Body of pancreas (tissue), 4 donors: ENCODE measurements around the gene PRSS53. TPM values are rescaled to one million over a fixed set of nuclear protein-coding genes. Genes with fewer than 3 reads are reported as not detected.

Experiments
- ATAC-seq: fragments of 150-250 bp; one replicate; pipeline ENCODE4 v1.9.1; 2016
- DNase-seq, 4 donors: peaks; one replicate each; pipeline ENCODE4 v3.0.0-alpha.2; 2019
- H3K27ac ChIP-seq, 4 donors: fragments of 200-600 bp; sonication (generic); 1 replicate in 3 of 4; 2 replicates in 1 of 4; pipeline versions ENCODE4 v1.5.1 to v1.6.1; 2016 to 2019; ENCODE audit warnings: mild to moderate bottlenecking in 1 of 4, mixed read lengths in 1 of 4, moderate library complexity in 1 of 4
- H3K27me3 ChIP-seq, 2 donors: fragments of 200-600 bp; sonication (generic); one replicate each; pipeline ENCODE4 v1.6.0; 2016; ENCODE audit warnings: mild to moderate bottlenecking in 1 of 2
- H3K36me3 ChIP-seq, 2 donors: fragments of 200-600 bp; sonication (generic); replicated peaks in 1 of 2; 2 replicates each; pipeline ENCODE4 v1.5.1; 2016; ENCODE audit warnings: low read depth in 2 of 2; ENCODE audit not compliant: insufficient read depth in 1 of 2
- H3K4me1 ChIP-seq: fragments of 200-600 bp; sonication (generic); one replicate; pipeline ENCODE4 v1.6.0; 2016
- H3K4me3 ChIP-seq, 2 donors: fragments of 200-600 bp; sonication (generic); 1 replicate in 1 of 2; 2 replicates in 1 of 2; pipeline ENCODE4 v1.5.1; 2016 to 2019
- H3K9me3 ChIP-seq, 3 donors: fragments of 200-600 bp; sonication (generic); 1 replicate in 2 of 3; 2 replicates in 1 of 3; pipeline ENCODE4 v1.5.1; 2016
- POLR2A ChIP-seq, 3 donors: fragments of 450-650 bp; IDR thresholded peaks; one replicate each; pipeline ENCODE4 v1.6.1; 2016; ENCODE audit warnings: antibody characterized with exemption in 3 of 3, mild to moderate bottlenecking in 2 of 3
- WGBS, 2 donors: methylation state at CpG; one replicate each; pipeline ENCODE4 v1.1.5; 2017; 5-methylcytosine and 5-hydroxymethylcytosine counted together
- intact Hi-C: fragments of 100-400 bp; cut with DNase I; formaldehyde crosslinking; loops from one replicate; pipeline ENCODE4 v1.15.1; 2023
- total RNA-seq, 2 donors: library from RNA; depleted of rRNA; stranded (reverse); fragments of >200 nt; gene quantifications; one replicate each; pipeline ENCODE4 v1.1.0, GENCODE V29; 2016
- TF ChIP-seq, protein P1 (sequence below), 7 experiments: fragments of 450-650 bp in 4 of 7; fragments of 200-600 bp in 3 of 7; sonication (generic) in 3 of 7; IDR thresholded peaks; one replicate each; pipeline ENCODE4 v1.5.1; 2016 to 2019; ENCODE audit warnings: antibody characterized with exemption in 7 of 7

Gene PRSS53
- total RNA-seq, 2 donors from 2014 or later = 3.0 to 6.0 TPM

DNA sequence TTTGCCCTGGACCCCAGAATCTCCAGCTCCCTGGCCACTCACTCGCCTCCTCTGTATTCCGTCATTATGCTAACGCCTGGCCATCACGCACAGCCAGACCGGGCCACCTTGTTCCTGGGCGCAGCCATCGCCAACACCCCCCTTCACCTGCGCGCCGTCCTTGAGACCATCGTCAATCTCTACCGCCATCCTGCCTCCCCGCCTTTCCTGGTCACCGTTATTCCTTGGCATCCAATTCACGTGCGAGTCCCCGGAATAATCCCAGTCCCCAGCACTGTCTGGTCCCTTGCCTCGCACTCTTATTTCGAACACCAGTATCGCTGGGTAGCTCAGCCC is 5.3 kb upstream of the PRSS53 start:
- ATAC-seq (peak; percentile 17), DNase-seq (peak in 3 of 4 donors; percentile 49 to 54 (median 50))
- H3K9me3 ChIP-seq = no peaks in the 10 kb centered on the region
- no peak for TF ChIP-seq POLR2A (IDR thresholded peaks at IDR 0.05)
- TF ChIP-seq, protein P1, sequence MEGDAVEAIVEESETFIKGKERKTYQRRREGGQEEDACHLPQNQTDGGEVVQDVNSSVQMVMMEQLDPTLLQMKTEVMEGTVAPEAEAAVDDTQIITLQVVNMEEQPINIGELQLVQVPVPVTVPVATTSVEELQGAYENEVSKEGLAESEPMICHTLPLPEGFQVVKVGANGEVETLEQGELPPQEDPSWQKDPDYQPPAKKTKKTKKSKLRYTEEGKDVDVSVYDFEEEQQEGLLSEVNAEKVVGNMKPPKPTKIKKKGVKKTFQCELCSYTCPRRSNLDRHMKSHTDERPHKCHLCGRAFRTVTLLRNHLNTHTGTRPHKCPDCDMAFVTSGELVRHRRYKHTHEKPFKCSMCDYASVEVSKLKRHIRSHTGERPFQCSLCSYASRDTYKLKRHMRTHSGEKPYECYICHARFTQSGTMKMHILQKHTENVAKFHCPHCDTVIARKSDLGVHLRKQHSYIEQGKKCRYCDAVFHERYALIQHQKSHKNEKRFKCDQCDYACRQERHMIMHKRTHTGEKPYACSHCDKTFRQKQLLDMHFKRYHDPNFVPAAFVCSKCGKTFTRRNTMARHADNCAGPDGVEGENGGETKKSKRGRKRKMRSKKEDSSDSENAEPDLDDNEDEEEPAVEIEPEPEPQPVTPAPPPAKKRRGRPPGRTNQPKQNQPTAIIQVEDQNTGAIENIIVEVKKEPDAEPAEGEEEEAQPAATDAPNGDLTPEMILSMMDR (IDR thresholded peaks at IDR 0.05) = no peak
- WGBS, 2 donors = 1 to 3% methylated on average over 17 to 20 of the region's 20 CpGs
- peaks cover 0 to 2% of the 10 kb centered on the region in 2 donors for H3K36me3 ChIP-seq
- peak overlapping the region; percentile 59 to 71 for H3K4me3 ChIP-seq
- H3K27ac ChIP-seq = peak overlapping the region; percentile 72 to 94 (median 91)
- intact Hi-C loops = no loop called here
- no peaks in the 10 kb centered on the region for H3K27me3 ChIP-seq
- peaks cover 24% of the 10 kb centered on the region for H3K4me1 ChIP-seq

DNA sequence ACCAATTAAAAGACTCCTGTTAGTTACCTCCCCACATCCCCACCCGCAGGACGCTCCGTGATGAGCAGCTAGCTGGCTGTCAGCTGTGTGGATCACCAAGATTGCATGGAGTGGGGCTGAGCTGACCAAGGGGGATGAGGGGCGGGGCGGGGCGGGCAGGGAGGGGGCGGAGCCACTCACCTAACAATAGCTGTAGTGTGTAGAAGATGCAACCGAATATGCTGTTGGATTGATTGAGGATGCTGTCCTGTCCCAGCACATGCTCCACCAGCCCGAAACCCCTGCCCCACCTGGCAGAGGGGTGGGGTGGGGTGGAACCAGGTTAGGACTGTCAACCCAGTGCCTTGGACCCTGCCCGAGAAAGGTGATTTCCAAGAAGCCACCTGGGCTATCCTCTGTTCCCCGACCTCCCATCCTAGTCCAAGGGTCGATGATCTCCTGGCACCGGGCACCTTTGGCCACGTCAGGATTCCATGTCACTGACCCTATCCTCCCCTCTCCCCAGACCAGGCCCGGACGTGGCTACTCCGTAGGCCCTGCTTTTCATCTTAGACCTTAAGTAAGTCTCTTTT is 4.5 kb upstream of the PRSS53 start:
- WGBS, 2 donors = 44 to 50% methylated on average over 13 to 17 of the region's 17 CpGs
- DNase-seq = no peak
- Histone ChIP-seq H3K27ac (no peak overlapping the region), H3K9me3 (no peaks in the 10 kb centered on the region), H3K36me3 (peaks cover 0 to 2% of the 10 kb centered on the region in 2 donors), H3K4me3 (no peak overlapping the region), H3K4me1 (peaks cover 24% of the 10 kb centered on the region), H3K27me3 (no peaks in the 10 kb centered on the region)
- no peak for ATAC-seq
- no peak for TF ChIP-seq POLR2A (IDR thresholded peaks at IDR 0.05)
- TF ChIP-seq, protein P1 (IDR thresholded peaks at IDR 0.05) = no peak
- intact Hi-C loops = no loop called here

DNA sequence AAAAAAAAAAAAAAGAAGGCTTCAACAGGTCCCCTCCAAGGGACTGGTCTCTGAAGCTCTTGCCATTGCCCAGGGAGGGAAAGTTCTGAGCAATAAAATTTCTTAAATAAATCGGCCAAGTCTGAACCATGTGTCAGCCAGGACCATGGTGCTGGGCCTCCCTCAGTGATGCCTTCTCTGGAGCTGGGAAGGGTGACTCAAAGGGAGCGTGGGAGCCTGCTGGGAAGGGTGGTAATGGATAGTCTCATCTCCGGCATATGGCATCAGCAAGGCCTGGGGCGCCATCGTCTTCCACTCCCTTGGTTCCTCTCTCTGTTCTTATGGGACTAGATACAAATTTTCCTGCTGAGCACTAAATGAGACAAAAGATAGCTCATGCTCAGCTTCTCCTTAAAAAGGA is 3.6 kb upstream of the PRSS53 start:
- intact Hi-C loops = no loop called here

DNA sequence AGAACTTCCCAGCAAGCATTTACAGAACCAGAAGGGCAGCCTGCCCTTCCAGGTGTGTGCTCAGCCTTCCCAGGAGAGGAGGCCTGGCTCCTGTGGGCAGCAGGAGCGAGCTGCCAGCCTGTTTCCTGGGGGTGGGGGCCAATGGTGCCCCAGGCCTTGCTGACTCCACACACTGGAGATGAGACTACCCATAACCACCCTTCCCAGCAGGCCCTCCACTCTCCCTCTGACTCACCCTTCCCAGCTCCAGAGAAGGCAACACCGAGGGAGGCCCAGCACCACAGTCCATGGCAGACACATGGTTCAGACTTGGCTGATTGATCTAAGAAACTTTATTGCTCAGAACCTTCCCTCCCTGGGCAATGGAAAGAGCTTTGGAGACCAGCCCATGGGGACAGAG is 1.8 kb upstream of the PRSS53 start:
- peaks cover 0 to 2% of the 10 kb centered on the region in 2 donors for H3K36me3 ChIP-seq
- no peak overlapping the region for H3K27ac ChIP-seq
- intact Hi-C loops = no loop called here
- TF ChIP-seq, protein P1 (IDR thresholded peaks at IDR 0.05) = no peak
- no peak for TF ChIP-seq POLR2A (IDR thresholded peaks at IDR 0.05)
- no peak overlapping the region for H3K4me3 ChIP-seq
- DNase-seq (no peak), ATAC-seq (no peak)
- H3K27me3 ChIP-seq = no peaks in the 10 kb centered on the region
- H3K4me1 ChIP-seq = peaks cover 20% of the 10 kb centered on the region
- H3K9me3 ChIP-seq = no peaks in the 10 kb centered on the region
- 87 to 100% methylated on average over 1 to 2 of the region's 2 CpGs for WGBS, 2 donors

More for the DNA sequence above, 3.6 kb upstream of the PRSS53 start:
- Histone ChIP-seq H3K36me3 (peaks cover 0 to 2% of the 10 kb centered on the region in 2 donors), H3K27ac (no peak overlapping the region), H3K9me3 (no peaks in the 10 kb centered on the region), H3K4me1 (peaks cover 24% of the 10 kb centered on the region), H3K27me3 (no peaks in the 10 kb centered on the region), H3K4me3 (no peak overlapping the region)
- ATAC-seq = no peak
- TF ChIP-seq POLR2A (IDR thresholded peaks at IDR 0.05) = no peak
- TF ChIP-seq, protein P1 (IDR thresholded peaks at IDR 0.05) = no peak
- 87 to 96% methylated on average over 5 of the region's 5 CpGs for WGBS, 2 donors
- no peak for DNase-seq

DNA sequence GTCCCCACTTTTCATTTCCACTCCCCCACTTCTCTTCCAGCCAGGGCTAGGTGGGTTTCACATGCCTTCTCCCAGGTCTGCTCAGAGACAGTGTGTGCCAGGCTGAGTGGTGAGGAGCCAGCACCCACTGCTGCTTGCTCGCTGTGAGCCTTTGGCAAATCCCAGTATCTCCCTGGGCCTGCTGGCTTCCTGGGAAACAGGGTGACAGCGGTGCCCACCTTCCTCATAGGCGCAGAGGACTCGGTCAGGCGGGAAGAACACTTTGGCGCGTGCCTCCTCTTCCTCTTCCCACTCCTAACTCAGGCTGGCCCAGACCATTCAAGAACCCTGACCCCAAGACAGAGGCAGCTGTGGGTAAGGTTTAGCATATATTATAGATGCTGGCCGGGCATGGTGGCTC is 456 bp upstream of the PRSS53 start:
- H3K9me3 ChIP-seq = no peaks in the 10 kb centered on the region
- no peaks in the 10 kb centered on the region for H3K27me3 ChIP-seq
- no peak overlapping the region for H3K27ac ChIP-seq
- 96% methylated on average over 7 to 8 of the region's 8 CpGs for WGBS, 2 donors
- intact Hi-C loops = no loop called here
- ATAC-seq = no peak
- no peak for TF ChIP-seq POLR2A (IDR thresholded peaks at IDR 0.05)
- TF ChIP-seq, protein P1 (IDR thresholded peaks at IDR 0.05) = no peak
- peaks cover 0 to 2% of the 10 kb centered on the region in 2 donors for H3K36me3 ChIP-seq
- DNase-seq = no peak
- H3K4me3 ChIP-seq = no peak overlapping the region
- H3K4me1 ChIP-seq = peaks cover 13% of the 10 kb centered on the region
